HG02798 (cell line): Measurements from ENCODE around the gene NFKBIZ.
"Not testable (repeated sequence)": the region's sequence is repeated elsewhere in the genome, so short reads cannot be mapped to it uniquely, and the experiment has no call there.

Experiments
- ATAC-seq: cut with Tn5 transposase; IDR thresholded peaks from one replicate; pipeline ENCODE4 v1.9.1; 2021; ENCODE audit warnings: mild to moderate bottlenecking; ENCODE audit not compliant: unreplicated experiment, poor library complexity

The NFKBIZ gene

DNA sequence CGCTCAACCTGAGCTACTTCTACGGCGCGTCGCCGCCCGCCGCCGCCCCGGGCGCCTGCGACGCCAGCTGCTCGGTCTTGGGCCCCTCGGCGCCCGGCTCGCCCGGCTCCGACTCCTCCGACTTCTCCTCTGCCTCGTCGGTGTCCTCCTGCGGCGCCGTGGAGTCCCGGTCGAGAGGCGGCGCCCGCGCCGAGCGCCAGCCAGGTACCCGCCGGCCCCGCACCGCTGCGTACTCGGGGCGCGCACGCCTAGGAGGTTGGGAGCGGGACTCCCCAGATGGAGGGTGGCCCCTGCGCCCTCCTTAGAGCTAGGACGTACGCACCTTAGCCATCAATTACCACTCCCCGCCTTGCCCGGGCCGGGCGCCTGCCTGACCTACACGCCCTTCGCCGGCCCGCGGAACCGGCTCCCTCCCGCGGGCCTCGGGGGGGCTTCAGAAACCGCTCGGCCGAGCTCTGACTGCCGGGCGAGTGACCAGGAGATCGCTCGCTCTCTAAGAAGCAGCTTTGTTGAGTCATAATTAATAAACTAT lies 466 bp downstream of the NFKBIZ start:
- peak; percentile 32 for ATAC-seq

DNA sequence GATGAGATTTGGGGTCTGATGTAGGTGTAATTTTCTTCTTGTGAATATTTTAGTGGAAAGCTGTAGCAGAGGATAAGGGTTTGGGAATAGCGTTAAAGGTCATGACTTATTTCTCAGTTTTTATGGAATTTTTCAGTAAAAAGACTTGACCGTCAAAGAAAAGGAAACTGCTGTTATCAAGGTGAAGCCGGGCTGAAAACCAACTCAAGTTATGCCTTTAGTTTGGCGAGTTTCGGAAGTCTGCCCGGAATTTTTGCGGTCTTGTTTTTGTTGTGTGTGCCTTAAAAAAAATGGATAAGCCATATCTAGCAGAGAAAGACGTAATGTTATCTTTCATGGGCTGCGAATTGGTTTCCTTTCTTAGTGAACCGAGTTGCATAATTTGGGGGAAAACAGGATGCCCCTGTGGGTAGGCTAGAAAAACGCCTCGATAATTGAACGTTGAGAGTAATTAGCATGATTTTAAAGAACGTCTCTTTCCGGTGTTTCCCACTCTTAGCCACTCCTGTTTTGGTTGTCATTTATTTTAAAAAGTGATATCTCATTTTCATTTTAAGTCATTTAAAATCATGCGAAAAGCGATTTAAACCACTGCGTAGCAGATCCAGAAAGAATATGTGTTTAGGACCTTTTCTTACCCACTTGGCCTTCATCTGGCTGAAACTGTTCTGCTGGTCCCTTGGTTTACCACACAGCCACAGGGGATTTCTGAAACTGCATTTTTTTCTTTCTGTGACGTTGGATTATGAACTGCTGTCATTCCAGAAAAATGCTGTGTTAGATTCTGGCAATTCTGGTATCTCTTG lies 1.1 kb downstream of the NFKBIZ start:
- peak; percentile 22 for ATAC-seq

DNA sequence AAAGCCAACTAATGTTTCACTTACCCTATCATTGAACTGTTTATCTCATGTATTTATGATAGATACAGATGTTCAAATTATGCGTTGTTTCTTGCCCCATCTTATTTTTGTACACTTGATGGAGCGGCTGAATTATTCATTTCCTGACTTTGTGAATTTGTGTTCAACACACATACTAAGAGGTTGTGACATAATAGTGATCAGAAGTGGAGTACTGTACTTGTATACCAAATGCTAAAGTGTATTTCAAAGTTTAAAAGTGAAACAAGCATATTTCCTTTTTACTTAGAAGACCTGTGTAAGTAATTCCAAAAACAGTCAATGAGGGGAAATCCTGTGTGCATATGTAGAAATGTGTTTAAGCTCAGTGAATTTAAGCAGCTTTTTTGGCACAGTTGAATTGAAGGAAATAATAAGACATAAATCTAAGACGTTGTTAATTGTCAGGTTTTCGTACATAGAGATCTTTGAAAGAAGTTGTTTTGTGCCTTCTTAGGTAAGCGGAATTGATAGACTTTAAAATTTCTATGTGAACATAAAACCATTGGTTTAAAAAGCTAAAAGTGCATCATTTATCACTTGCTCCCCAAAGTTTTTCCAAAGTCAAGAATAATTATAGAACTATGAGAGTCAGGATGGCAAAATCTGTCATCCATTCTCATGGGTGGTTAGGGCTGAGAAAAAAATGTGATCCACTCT lies 1.9 kb downstream of the NFKBIZ start:
- no peak for ATAC-seq

DNA sequence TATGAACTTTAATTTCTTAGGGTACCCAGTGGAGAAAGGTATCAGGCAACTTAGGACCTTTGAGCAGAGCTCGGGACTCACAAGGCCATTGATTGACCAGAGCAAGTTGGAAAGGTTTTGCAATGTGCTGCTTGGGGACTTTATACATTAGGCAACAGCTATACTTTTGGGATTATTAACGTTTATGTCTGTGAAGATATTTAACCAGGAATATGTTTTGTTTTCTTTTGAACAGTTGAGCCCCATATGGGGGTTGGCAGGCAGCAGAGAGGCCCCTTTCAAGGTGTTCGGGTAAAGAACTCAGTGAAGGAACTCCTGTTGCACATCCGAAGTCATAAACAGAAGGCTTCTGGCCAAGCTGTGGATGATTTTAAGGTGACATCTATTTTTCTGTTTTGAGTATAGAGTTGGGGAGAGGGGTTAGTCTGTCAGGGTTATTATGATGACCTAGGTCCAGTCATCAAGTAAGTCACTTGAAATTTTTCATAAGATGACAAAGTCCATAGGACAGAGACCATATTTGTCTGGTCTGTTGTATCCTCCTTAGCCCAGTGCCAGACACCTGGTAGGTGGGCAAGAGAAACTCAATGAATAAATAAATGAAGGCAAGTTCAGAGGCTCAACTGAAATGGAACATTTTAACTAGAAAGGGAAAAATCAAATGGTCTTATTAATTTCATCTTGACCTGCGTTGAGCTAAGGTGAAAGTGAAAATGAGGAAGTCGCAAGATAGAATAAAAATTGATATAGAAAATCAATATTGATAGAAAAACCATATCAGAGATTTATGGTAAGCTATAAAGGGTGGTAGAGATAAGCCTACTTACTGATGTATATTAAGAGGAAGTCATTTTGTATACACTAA lies 2.8 kb downstream of the NFKBIZ start:
- ATAC-seq = no peak

DNA sequence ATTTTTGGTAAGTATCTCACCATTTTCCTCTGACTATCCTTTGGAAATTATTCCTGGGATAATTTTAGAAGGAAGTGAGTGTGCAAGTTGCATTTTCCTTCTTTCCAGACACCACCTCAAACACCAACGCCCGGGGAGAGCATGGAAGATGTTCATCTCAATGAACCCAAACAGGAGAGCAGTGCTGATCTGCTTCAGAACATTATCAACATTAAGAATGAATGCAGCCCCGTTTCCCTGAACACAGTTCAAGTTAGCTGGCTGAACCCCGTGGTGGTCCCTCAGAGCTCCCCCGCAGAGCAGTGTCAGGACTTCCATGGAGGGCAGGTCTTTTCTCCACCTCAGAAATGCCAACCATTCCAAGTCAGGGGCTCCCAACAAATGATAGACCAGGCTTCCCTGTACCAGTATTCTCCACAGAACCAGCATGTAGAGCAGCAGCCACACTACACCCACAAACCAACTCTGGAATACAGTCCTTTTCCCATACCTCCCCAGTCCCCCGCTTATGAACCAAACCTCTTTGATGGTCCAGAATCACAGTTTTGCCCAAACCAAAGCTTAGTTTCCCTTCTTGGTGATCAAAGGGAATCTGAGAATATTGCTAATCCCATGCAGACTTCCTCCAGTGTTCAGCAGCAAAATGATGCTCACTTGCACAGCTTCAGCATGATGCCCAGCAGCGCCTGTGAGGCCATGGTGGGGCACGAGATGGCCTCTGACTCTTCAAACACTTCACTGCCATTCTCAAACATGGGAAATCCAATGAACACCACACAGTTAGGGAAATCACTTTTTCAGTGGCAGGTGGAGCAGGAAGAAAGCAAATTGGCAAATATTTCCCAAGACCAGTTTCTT lies 3.9 kb downstream of the NFKBIZ start:
- no peak for ATAC-seq

DNA sequence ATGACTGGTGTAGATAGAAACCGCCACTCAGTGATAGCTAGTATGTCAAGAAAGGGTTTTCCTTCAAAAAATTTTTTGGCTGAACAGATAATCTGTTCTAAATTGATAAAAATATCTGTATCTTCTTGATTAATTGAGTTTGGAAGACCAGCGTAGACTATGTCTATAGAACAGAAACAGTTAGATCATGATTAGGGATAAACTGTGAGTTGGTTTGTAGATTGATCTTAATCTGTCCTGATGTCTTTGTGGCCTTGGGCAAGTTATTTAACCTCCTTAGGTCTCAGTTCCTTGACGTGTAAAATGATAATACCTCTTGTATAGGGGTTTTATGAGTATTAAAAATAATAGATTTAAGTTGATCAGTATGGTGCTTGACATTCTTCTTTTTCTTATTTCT lies 4.7 kb downstream of the NFKBIZ start:
- ATAC-seq = no peak

DNA sequence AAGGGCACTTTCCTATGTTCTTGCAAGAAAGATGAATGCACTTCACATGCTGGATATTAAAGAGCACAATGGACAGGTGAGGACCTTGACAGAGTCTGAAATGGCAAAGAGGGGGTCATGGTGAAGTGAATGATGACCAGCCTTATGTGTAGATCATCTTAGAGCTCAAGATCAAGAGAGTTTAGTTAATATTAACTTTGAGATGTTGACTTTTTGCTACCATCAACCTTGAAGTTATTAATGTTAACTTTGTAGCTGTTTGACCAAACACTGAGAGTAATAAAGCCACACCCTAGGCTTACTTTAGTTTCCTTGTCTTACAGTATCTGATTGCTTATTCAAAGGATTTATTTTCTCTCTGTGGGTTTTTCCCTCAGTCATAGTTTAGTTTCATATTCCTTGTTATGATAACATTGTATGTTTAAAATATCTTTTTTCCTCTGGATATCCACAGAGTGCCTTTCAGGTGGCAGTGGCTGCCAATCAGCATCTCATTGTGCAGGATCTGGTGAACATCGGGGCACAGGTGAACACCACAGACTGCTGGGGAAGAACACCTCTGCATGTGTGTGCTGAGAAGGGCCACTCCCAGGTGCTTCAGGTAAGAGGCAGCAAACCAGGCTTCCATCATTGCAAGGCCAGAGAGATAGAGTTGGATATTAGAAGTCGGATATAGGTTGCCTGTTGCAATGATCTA lies 5.4 kb downstream of the NFKBIZ start:
- ATAC-seq = no peak

DNA sequence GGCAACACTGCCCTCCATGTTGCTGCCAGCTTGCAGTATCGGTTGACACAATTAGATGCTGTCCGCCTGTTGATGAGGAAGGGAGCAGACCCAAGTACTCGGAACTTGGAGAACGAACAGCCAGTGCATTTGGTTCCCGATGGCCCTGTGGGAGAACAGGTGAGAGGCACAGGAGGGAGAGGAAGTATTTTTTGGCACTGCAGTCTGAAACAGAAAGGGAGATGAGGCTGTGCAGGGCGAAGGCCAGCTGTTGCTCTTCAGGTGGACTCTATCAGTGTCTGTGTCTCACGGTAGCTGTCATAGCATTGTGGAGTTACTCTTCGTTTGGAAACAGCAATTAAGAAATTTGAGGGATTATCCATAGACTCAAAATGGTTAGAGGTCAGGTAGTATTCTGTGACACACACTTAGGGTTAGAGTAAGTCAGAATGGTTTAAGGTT lies 8.0 kb downstream of the NFKBIZ start:
- ATAC-seq = no peak

DNA sequence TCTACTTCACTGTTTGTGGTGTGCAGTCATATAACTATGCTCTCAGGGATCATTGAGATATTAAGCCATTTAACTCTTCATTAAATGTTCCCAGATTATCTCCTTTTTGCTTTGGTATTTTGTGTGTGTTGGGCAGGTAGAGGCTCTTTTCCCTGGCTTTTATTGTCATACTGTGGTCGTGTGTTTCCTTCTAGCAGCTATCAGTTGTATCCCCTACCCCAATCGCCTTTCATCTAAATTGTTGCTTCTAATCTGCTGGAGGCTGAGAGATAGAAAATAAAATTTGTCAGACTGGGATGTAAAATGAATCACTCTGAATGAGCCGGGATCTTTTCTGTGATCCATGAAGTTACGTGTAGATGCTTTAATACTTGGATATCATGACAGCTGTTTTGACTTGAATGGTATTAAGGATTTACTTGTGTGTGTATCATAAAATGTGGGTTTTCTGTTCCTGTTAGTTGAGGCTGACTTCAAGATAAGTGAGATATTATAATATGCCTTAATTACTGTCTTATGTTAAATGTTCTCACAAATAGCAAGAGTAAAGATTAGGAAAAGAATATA lies 9.2 kb downstream of the NFKBIZ start:
- no peak for ATAC-seq

DNA sequence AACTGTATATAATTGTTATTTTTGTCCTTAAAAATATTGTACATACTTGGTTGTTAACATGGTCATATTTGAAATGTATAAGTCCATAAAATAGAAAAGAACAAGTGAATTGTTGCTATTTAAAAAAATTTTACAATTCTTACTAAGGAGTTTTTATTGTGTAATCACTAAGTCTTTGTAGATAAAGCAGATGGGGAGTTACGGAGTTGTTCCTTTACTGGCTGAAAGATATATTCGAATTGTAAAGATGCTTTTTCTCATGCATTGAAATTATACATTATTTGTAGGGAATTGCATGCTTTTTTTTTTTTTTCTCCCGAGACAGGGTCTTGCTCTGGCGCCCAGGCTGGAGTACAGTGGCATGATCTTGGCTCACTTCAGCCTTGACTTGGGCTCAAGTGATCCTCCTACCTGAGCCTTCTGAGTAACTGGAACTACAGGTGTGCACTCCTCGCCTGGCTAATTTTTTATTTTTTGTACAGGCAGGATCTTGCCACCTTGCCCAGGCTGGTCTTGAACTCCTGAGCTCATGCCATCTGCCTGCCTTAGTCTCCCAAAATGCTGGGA lies 10.7 kb downstream of the NFKBIZ start:
- ATAC-seq = no peak

DNA sequence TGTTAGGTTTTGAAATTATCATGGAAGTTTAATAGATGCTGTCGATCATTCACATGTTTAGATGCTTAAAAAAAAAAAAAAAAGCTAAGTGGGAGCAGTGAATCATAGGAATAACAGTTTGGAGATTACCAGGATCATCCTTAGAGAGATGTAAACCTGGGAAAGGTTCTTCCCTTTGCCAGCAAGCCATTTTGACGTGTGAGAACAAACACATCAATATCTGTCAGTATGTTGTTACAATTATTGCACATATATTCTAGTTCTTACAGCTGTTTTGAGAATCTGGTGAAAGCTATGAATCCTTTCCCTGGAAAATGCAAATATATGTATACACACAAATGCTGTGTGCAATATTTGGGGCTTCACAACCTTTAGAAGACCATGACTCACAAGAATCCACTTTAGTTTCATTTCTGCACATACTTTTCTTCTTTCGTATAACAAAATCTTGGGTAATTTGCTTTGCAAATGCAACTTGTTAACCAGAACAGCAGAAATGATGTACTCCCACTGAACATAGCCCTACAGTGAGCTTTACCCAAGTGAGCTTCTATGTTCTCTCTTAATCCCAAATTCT lies 12.0 kb downstream of the NFKBIZ start:
- peak; percentile 57 for ATAC-seq

DNA sequence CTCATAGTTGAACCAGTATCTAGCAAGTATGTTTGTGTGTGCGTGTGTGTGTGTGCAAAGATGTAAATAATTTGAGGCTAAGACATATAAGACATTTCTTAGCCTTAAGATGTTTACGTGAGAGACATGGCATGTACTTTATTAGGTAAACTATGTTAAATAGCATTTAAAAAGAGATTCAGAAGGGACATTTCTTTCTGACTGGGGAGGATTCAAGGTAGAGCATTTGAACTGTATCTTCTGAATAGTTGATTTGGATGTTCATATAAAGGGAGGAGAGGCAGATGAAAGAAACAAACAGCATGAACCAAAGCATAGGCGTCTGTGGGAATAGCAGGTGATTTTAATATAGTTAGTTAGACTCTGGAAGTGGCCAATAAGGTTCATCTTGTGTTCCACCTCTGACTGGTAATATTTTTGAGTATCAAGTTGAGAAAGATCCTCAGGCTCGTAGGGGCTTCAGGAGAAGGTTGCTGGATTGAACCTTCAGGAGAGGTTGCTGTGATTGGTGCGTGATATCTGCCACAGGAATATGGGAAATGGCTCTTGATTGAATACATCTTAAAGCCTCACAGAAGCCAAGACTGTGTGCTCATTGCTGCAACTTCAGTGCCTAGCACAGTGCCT lies 12.6 kb downstream of the NFKBIZ start:
- peak; percentile 2 for ATAC-seq

DNA sequence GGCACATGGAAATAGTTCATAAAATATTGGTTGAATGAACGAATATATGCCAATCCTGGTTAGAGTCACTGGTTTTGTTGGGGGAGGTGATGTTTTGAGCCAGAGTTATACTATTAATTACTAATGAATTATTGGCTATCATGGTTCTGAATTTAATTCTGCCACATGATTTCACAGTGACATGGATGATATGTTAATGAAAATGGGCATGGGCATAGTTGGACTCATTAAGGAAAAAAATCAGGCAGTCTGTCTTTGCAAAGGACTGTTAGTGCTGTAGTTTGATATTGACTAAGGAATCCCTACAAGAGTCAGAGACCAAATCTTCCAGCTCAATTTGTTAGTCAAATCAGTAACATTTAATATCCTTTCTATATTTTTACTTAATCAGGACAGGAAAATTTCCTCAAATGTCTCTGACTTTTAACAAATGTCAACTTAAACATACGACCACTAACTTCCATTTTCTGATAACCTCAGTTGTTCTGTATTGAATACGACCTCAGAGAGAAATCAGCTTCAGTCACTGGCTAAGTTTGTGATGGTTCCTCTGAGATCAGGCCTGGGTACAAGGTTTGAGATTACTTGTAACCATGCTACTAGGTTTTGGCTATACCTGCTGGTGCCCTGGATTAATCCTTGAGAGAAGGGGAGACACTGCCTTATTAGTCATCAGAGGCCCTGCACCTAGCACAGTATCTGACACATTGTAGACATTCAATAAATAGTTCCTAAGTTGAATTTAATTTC lies 13.3 kb downstream of the NFKBIZ start:
- ATAC-seq = no peak

DNA sequence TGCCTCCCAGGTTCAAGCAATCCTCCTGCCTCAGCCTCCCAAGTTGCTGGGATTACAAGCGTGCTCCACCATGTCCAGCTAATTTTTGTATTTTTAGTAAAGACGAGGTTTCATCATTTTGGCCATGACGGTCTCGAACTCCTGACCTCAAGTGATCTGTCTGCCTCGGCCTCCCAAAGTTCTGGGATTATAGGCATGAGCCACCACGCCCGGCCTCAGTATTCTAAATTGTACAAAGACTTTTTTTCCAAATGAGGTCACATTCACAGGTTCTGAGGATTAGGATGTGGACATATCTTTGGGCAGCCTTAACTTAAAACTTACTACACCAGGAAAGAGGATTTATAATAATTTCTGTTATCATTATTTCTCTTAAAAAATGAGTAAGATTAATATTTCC lies 15.6 kb downstream of the NFKBIZ start:
- ATAC-seq = not testable (repeated sequence)

DNA sequence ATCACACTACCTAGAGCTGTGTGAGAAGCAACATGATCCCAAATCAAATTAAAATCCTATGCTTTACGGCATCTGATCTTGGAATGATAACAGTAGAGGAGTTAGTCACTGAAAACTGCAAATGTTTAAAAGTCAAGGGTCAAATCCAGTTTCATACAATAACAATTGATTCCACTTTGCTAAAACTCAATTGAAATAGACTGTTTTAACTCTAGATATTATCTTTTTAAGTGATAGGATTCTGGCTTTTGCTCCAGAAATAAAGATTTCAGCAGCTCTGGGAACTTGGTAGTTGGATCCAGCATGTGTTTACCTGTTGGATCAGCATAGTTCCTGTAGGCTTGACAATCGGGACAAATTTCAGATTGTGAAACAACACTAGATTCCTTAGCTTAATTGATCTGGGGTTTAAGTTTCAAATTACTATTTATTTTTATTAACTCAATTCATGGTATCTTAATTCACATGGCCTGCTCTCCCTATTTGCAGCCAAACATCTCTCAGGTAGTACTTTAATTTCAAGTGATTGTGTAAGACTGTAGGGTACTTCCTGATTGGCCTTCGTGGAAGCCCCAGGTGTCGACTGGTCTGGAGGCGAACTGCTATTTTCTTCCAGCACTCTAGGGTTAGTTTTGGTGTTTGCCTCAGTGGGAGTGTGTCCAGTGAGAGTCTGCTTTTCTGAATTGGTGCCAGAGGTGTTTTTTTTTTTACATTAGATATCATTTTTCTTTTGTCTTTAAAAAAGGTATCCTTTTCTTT lies 16.6 kb downstream of the NFKBIZ start:
- ATAC-seq = no peak

DNA sequence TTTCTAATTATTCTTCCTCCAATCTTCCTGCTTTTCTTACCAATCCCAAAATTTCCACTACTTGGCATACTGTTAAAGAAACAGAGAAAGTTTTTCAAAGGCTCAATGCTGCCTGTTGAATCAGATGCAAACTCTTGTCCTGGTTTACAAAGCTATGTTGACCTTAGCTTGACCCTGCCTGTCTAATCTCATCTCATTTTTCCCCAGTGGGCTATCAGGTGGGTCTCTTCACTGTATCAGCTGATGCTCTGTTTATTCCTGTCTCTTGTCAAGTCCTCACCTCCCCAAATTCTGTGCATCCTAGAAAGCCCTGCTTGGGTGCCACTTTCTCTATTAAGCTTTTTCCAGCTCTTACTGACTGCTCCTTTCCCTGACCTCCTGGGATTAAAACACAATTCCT lies 18.2 kb downstream of the NFKBIZ start:
- ATAC-seq = no peak
